Esophagus muscularis mucosa (tissue), 4 donors: Measurements from ENCODE around the gene AUTS2. TPM values are rescaled to one million over a fixed set of nuclear protein-coding genes. Genes with fewer than 3 reads are reported as not detected.

Source experiments
- DNase-seq: peaks from one replicate; pipeline ENCODE4 v3.0.0-alpha.2; 2017; ENCODE audit errors: extremely low spot score
- H3K27ac ChIP-seq, 4 donors: fragments of 200-600 bp; sonication (generic); replicated peaks in 1 of 4; 1 replicate in 3 of 4; 2 replicates in 1 of 4; pipeline ENCODE4 v1.5.1; 2016 to 2019; ENCODE audit warnings: mild to moderate bottlenecking in 1 of 4
- H3K27me3 ChIP-seq, 4 donors: fragments of 200-600 bp; sonication (generic); one replicate each; pipeline versions ENCODE4 v1.5.1 to v1.6.0; 2016 to 2019
- H3K36me3 ChIP-seq, 4 donors: fragments of 200-600 bp; sonication (generic); one replicate each; pipeline ENCODE4 v1.5.1; 2016 to 2019
- H3K4me1 ChIP-seq, 4 donors: fragments of 200-600 bp; sonication (generic); one replicate each; pipeline ENCODE4 v1.5.1; 2016 to 2019
- H3K4me3 ChIP-seq, 4 donors: fragments of 200-600 bp; sonication (generic); 1 replicate in 2 of 4; 2 replicates in 2 of 4; pipeline ENCODE4 v1.5.1; 2016 to 2019; ENCODE audit warnings: mild to moderate bottlenecking in 4 of 4, moderate library complexity in 1 of 4
- H3K9me3 ChIP-seq, 4 donors: fragments of 200-600 bp; sonication (generic); 1 replicate in 3 of 4; 2 replicates in 1 of 4; pipeline ENCODE4 v1.5.1; 2016 to 2019
- EP300 ChIP-seq: sonication (generic); formaldehyde crosslinking; IDR thresholded peaks from one replicate; pipeline ENCODE4 v1.6.1; 2017; ENCODE audit warnings: antibody characterized with exemption
- POLR2A ChIP-seq: fragments of 450-650 bp; IDR thresholded peaks from one replicate; pipeline ENCODE4 v1.6.1; 2017; ENCODE audit warnings: antibody characterized with exemption, moderate library complexity, mild to moderate bottlenecking, low read depth
- POLR2AphosphoS5 ChIP-seq, 2 donors: sonication (generic); formaldehyde crosslinking; IDR thresholded peaks; one replicate each; pipeline ENCODE4 v1.6.1; 2017; ENCODE audit warnings: antibody characterized with exemption in 2 of 2
- WGBS: methylation state at CpG from one replicate; pipeline ENCODE4 v1.1.5; 2018; 5-methylcytosine and 5-hydroxymethylcytosine counted together
- intact Hi-C: fragments of 100-400 bp; cut with DNase I; formaldehyde crosslinking; loops from one replicate; pipeline ENCODE4 v1.15.1; 2023
- total RNA-seq, 4 donors: library from RNA; depleted of rRNA; stranded (reverse); fragments of >200 nt; gene quantifications; one replicate each; pipeline versions ENCODE4 v1.1.0 to v1.2.1, GENCODE V29; 2016
- TF ChIP-seq, protein P1 (sequence below), 3 experiments: fragments of 200-600 bp in 2 of 3; fragments of 450-650 bp in 1 of 3; sonication (generic) in 2 of 3; IDR thresholded peaks; one replicate each; pipeline ENCODE4 v1.5.1; 2017 to 2019; ENCODE audit warnings: antibody characterized with exemption in 3 of 3, mild to moderate bottlenecking in 2 of 3, moderate library complexity in 1 of 3

AUTS2 gene
- total RNA-seq, 4 donors from 2014 or later = 18.5 to 44.9 (median 34.2) TPM

DNA sequence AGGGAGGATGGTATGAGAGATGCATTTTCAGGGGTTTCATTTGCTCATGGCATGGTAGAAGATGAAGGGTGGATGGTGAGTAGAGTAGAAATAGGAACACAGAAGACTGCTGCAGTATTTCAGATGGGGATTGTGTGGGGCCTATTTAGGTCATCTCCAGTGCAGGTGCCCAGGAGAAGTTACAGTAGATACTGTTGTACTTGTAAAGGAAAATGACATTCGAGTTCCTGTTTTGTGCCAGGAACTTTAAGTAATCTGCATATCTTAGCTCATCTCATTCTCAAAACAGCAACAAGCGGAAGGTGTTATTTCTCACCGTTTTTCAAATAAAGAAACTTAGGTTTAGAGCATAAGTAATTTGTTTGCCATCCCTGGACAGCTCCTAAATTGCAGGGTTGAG lies 156.2 kb downstream of the AUTS2 start:
- TF ChIP-seq POLR2A (no peak), POLR2AphosphoS5 (IDR thresholded peaks at IDR 0.05) (no peak), EP300 (no peak)
- TF ChIP-seq, protein P1, sequence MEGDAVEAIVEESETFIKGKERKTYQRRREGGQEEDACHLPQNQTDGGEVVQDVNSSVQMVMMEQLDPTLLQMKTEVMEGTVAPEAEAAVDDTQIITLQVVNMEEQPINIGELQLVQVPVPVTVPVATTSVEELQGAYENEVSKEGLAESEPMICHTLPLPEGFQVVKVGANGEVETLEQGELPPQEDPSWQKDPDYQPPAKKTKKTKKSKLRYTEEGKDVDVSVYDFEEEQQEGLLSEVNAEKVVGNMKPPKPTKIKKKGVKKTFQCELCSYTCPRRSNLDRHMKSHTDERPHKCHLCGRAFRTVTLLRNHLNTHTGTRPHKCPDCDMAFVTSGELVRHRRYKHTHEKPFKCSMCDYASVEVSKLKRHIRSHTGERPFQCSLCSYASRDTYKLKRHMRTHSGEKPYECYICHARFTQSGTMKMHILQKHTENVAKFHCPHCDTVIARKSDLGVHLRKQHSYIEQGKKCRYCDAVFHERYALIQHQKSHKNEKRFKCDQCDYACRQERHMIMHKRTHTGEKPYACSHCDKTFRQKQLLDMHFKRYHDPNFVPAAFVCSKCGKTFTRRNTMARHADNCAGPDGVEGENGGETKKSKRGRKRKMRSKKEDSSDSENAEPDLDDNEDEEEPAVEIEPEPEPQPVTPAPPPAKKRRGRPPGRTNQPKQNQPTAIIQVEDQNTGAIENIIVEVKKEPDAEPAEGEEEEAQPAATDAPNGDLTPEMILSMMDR (IDR thresholded peaks at IDR 0.05) = no peak
- intact Hi-C loops = no loop called here
- no peaks in the 10 kb centered on the region for H3K36me3 ChIP-seq
- no peaks in the 10 kb centered on the region for H3K27me3 ChIP-seq
- H3K27ac ChIP-seq = no peak overlapping the region
- no peak overlapping the region for H3K4me3 ChIP-seq
- H3K9me3 ChIP-seq = no peaks in the 10 kb centered on the region
- no peak for DNase-seq
- 79% methylated on average over 3 of the region's 3 CpGs for WGBS
- peaks cover 8 to 62% (median 33%) of the 10 kb centered on the region in 4 donors for H3K4me1 ChIP-seq

DNA sequence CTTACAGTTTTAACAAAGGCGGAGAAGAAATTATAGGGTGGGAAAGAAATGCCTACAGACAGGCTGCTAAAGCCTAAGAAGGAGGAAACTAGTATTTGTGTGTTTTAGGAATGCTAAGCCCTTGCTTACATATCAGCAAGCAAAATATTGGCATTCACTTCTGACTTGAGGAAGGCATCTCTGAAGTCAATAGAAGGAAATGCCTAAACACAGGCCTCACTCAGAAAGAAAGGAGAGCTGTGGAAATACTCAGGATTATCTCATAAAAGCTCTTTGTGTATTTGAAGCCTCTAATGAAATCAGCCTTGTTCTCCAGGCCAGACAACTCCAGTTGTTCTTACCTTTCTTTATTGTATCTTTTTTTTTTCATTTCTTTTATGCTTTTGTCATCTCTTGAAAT lies 158.0 kb downstream of the AUTS2 start:
- Histone ChIP-seq H3K4me1 (peaks cover 8 to 60% (median 34%) of the 10 kb centered on the region in 4 donors), H3K27ac (no peak overlapping the region), H3K36me3 (no peaks in the 10 kb centered on the region), H3K4me3 (no peak overlapping the region), H3K9me3 (no peaks in the 10 kb centered on the region), H3K27me3 (no peaks in the 10 kb centered on the region)
- DNase-seq = no peak
- TF ChIP-seq, protein P1 (IDR thresholded peaks at IDR 0.05) = no peak
- no peak for TF ChIP-seq POLR2A
- intact Hi-C loops = no loop called here
- 86% methylated on average over 1 of the region's 1 CpG for WGBS

DNA sequence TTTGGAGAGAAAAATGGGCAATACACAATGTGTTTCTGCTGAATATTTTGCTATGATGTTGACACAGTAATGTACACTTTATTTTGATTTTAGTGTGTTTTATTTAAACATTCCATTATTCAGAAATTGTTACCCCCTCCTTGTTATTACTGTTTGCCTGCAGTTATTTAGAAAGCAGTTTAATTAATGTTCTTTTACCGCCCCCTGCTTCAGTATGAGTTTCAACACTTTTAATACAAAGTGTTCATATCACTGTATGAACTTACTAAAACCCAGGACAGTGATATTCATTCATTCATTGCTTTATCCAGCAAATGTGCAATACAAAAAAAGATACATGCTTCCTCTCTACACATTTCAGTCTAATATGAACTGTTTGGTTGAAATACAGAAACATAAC lies 159.3 kb downstream of the AUTS2 start:
- intact Hi-C loops = no loop called here
- DNase-seq = no peak
- 88% methylated on average over 1 of the region's 1 CpG for WGBS
- Histone ChIP-seq H3K9me3 (no peaks in the 10 kb centered on the region), H3K36me3 (no peaks in the 10 kb centered on the region), H3K27ac (no peak overlapping the region), H3K4me3 (no peak overlapping the region), H3K27me3 (no peaks in the 10 kb centered on the region), H3K4me1 (peaks cover 5 to 59% (median 33%) of the 10 kb centered on the region in 4 donors)
- TF ChIP-seq POLR2A (no peak), POLR2AphosphoS5 (IDR thresholded peaks at IDR 0.05) (no peak), EP300 (no peak)
- TF ChIP-seq, protein P1 (IDR thresholded peaks at IDR 0.05) = no peak

DNA sequence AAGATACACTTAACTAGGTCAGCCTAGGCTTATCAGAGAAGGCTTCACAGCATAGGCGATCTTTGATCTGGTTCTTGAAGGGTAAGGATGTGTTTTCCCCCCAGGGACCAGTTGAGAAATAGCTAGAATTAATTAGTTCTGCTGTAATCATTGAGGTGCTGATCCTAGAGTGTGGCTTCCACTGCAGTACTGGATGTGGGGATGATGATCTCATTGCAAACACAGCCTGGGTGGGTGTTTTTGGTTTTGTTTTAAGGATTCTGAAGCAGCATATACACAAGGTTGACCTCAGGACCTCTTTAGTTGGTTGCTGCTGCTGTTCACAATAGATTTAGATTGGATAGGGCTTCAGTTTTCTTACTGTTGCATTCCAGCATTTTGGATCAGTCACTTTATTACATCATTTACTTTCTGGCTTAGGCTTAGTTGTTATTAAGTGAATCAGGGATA lies 159.7 kb downstream of the AUTS2 start:
- Histone ChIP-seq H3K9me3 (no peaks in the 10 kb centered on the region), H3K36me3 (no peaks in the 10 kb centered on the region), H3K27me3 (no peaks in the 10 kb centered on the region), H3K27ac (no peak overlapping the region), H3K4me3 (no peak overlapping the region), H3K4me1 (peaks cover 5 to 54% (median 33%) of the 10 kb centered on the region in 4 donors)
- TF ChIP-seq, protein P1 (IDR thresholded peaks at IDR 0.05) = no peak
- TF ChIP-seq POLR2AphosphoS5 (IDR thresholded peaks at IDR 0.05) = no peak
- TF ChIP-seq POLR2A = no peak
- no peak for TF ChIP-seq EP300
- 56% methylated on average over 1 of the region's 1 CpG for WGBS
- intact Hi-C loops = no loop called here
- DNase-seq = no peak

DNA sequence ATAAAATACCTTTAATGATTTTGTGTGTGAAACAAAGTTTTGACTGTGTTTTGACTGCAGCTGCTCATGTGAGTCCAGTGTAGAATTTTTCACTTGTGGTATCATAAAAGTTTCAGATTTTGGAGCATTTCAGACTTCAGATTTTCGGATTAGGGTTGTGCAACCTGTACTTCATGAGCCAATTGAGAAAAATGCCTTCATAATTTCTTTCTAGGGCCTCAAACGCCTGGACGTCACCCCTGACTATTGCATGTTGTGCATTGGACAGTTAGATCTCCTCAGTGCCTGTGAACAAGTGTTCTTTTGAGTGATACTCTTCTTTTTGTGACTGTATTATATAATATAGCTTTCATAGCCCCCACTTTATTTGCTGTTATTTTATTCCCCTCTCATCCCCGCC lies 161.1 kb downstream of the AUTS2 start:
- DNase-seq = no peak
- H3K27me3 ChIP-seq = no peaks in the 10 kb centered on the region
- H3K36me3 ChIP-seq = no peaks in the 10 kb centered on the region
- WGBS = 78% methylated on average over 4 of the region's 4 CpGs
- no peak for TF ChIP-seq POLR2A
- TF ChIP-seq EP300 = no peak
- TF ChIP-seq POLR2AphosphoS5 (IDR thresholded peaks at IDR 0.05) = no peak
- TF ChIP-seq, protein P1 (IDR thresholded peaks at IDR 0.05) = no peak
- H3K4me1 ChIP-seq = peaks cover 5 to 44% (median 35%) of the 10 kb centered on the region in 4 donors
- H3K27ac ChIP-seq = no peak overlapping the region
- intact Hi-C loops = no loop called here
- H3K9me3 ChIP-seq = no peaks in the 10 kb centered on the region
- no peak overlapping the region for H3K4me3 ChIP-seq
